ENCODE results near the gene ANAPC7. TPM values are rescaled to one million over a fixed set of nuclear protein-coding genes. Genes with fewer than 3 reads are reported as not detected.

The ANAPC7 gene
- total and polyA plus RNA-seq, 7 experiments from 2014 or later, result 26.6 to 71.7 (median 43.2) TPM

DNA sequence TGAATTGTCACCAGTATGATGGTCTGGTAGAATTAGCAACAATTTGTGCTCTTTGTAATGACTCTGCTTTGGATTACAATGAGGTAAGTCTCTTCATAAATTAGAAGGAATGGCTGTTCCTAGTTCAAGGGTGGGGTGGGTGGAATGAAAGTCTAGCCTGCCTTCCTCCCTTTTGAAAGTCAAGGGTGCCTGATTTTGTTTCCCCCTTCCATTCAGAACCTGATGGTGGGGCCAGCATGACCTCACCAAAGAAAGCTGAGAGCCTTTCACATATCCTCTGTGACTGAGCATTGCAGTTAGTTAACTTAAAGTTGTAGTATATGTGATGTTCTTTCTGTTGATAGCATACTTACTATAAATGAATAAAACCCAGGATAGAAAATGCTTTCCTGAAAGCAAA, 70.3 kb downstream of the ANAPC7 start:
- CTCF ChIA-PET, result no interaction called here

DNA sequence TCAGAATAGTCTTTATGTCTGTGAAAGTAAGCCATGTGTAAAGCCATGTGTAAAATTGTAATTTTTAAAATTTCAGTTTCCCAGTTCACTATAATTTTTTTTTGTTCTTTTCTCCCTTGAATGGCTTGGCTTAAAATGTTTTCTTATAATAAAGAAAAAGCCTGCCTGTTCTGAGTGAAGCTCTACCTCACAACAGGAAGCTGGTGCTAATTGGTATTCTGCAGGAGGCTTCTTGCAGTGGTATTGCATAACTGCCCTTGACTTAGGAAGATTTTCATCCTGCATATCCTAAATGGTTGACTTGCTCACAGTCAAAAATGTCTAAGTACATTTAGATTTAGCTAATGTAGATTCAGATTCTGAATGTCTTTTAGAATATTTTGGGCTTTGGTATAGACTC, 73.0 kb downstream of the ANAPC7 start:
- H3K27me3 ChIP-seq (ENCODE audit: control insufficient read depth in 2 of 2, insufficient read depth in 2 of 2, low read length in 2 of 2), result no peaks in the 10 kb centered on the region
- intact Hi-C loops (cut with micrococcal nuclease), result no loop called here
- no peak for DNase-seq
- no peaks in the 10 kb centered on the region for H3K27me3 Mint-ChIP-seq
- no peak for ATAC-seq
- H3K4me1 ChIP-seq (ENCODE audit: control insufficient read depth in 2 of 2, insufficient read depth in 2 of 2, low read length in 2 of 2), result no peaks in the 10 kb centered on the region
- ChIA-PET POLR2A (no interaction called here), CTCF (interaction anchor here (0.6 kb wide), 1 partner anchor 103 kb away, joined by 4 read pairs; no protein-coding TSS in a partner anchor)
- no peaks in the 10 kb centered on the region for H3K9me3 ChIP-seq (ENCODE audit: control insufficient read depth in 2 of 3, low read length in 3 of 3)
- H3K27ac Mint-ChIP-seq, result peak overlapping the region in 2 of 9 donors; percentile 57 to 69
- peaks cover 10 to 48% (median 19%) of the 10 kb centered on the region in 5 donors for H3K36me3 Mint-ChIP-seq
- no peak overlapping the region for H3K27ac ChIP-seq (ENCODE audit: low read depth, low read length)
- peaks cover 22 to 77% (median 29%) of the 10 kb centered on the region in 3 experiments for H3K36me3 ChIP-seq (ENCODE audit: control insufficient read depth in 2 of 3, insufficient read depth in 3 of 3, low read length in 3 of 3)
- H3K4me3 Mint-ChIP-seq, result no peak overlapping the region
- H3K4me1 Mint-ChIP-seq, result peaks cover 5 to 18% (median 10%) of the 10 kb centered on the region in 7 donors
- H3K4me3 ChIP-seq (ENCODE audit: low read length), result no peak overlapping the region
- no peaks in the 10 kb centered on the region for H3K9me3 Mint-ChIP-seq

More for the DNA sequence above, 70.3 kb downstream of the ANAPC7 start:
- Mint-ChIP-seq H3K4me1 (peaks cover 3 to 18% (median 9%) of the 10 kb centered on the region in 7 donors), H3K4me3 (no peak overlapping the region), H3K27ac (peak overlapping the region in 1 of 9 donors; percentile 50), H3K9me3 (no peaks in the 10 kb centered on the region), H3K36me3 (peaks cover 8 to 47% (median 11%) of the 10 kb centered on the region in 5 donors), H3K27me3 (no peaks in the 10 kb centered on the region)
- Histone ChIP-seq H3K9me3 (ENCODE audit: control insufficient read depth in 2 of 3, low read length in 3 of 3) (no peaks in the 10 kb centered on the region), H3K27ac (ENCODE audit: low read depth, low read length) (no peak overlapping the region), H3K4me3 (ENCODE audit: low read length) (no peak overlapping the region), H3K4me1 (ENCODE audit: control insufficient read depth in 2 of 2, insufficient read depth in 2 of 2, low read length in 2 of 2) (no peaks in the 10 kb centered on the region), H3K36me3 (ENCODE audit: control insufficient read depth in 2 of 3, insufficient read depth in 3 of 3, low read length in 3 of 3) (peaks cover 24 to 80% (median 40%) of the 10 kb centered on the region in 3 experiments), H3K27me3 (ENCODE audit: control insufficient read depth in 2 of 2, insufficient read depth in 2 of 2, low read length in 2 of 2) (no peaks in the 10 kb centered on the region)
- no peak for DNase-seq
- POLR2A ChIA-PET, result no interaction called here
- ATAC-seq, result no peak
- intact Hi-C loops (cut with micrococcal nuclease), result no loop called here

DNA sequence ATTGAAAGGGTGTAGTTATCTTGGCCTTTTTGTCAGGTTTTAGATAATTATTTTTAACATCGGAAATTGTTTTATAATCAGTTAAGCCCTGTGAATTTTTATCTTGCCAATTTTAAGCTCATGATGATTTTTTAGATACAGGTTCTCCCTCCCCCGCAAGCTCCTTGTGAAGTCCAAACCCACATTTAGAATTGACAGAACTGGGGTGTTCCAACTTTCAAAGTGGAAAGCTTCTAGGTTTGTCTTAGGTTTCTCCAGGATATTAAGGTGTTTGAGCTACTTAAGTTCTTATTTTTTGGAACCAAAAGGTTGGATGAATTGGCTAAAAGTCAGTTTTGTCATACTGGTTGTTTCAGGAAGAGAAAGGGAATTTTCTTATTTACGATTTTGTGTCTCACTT, 73.4 kb downstream of the ANAPC7 start:
- no peaks in the 10 kb centered on the region for H3K4me1 ChIP-seq (ENCODE audit: control insufficient read depth in 2 of 2, insufficient read depth in 2 of 2, low read length in 2 of 2)
- no peaks in the 10 kb centered on the region for H3K27me3 ChIP-seq (ENCODE audit: control insufficient read depth in 2 of 2, insufficient read depth in 2 of 2, low read length in 2 of 2)
- Mint-ChIP-seq H3K9me3 (no peaks in the 10 kb centered on the region), H3K4me1 (peaks cover 5 to 16% (median 10%) of the 10 kb centered on the region in 7 donors), H3K27me3 (no peaks in the 10 kb centered on the region), H3K27ac (peak overlapping the region in 4 of 9 donors; percentile 9 to 69 (median 52)), H3K4me3 (no peak overlapping the region), H3K36me3 (peaks cover 10 to 44% (median 19%) of the 10 kb centered on the region in 5 donors)
- POLR2A ChIA-PET, result no interaction called here
- no peaks in the 10 kb centered on the region for H3K9me3 ChIP-seq (ENCODE audit: control insufficient read depth in 2 of 3, low read length in 3 of 3)
- CTCF ChIA-PET, result no interaction called here
- no peak overlapping the region for H3K4me3 ChIP-seq (ENCODE audit: low read length)
- intact Hi-C loops (cut with micrococcal nuclease), result no loop called here
- peaks cover 19 to 77% (median 24%) of the 10 kb centered on the region in 3 experiments for H3K36me3 ChIP-seq (ENCODE audit: control insufficient read depth in 2 of 3, insufficient read depth in 3 of 3, low read length in 3 of 3)
- H3K27ac ChIP-seq (ENCODE audit: low read depth, low read length), result no peak overlapping the region
- ATAC-seq (no peak), DNase-seq (no peak)

DNA sequence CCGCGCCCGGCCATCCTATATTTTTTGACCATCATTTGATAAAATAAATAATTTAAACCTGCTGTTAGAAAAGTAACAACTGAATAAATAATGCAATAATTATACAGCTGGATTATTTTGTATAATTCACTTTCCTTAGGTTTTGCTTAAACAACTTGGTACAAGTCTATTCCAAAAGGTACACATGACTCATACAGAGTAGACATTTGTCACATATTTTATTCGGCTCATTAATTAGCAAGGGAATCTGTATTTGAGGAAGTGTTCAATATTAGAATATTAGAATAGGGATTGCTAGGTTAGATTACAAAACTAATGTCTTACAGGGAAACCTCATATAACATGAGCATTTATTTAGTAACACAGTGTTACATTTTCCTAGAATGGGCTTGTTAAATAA, 73.8 kb downstream of the ANAPC7 start:
- H3K27me3 Mint-ChIP-seq, result no peaks in the 10 kb centered on the region
- CTCF ChIA-PET, result interaction anchor here (0.6 kb wide), 1 partner anchor 20 kb away, joined by 3 read pairs; no protein-coding TSS in a partner anchor
- POLR2A ChIA-PET, result no interaction called here
- Histone ChIP-seq H3K4me1 (ENCODE audit: control insufficient read depth in 2 of 2, insufficient read depth in 2 of 2, low read length in 2 of 2) (no peaks in the 10 kb centered on the region), H3K27me3 (ENCODE audit: control insufficient read depth in 2 of 2, insufficient read depth in 2 of 2, low read length in 2 of 2) (no peaks in the 10 kb centered on the region), H3K27ac (ENCODE audit: low read depth, low read length) (no peak overlapping the region), H3K4me3 (ENCODE audit: low read length) (no peak overlapping the region), H3K36me3 (ENCODE audit: control insufficient read depth in 2 of 3, insufficient read depth in 3 of 3, low read length in 3 of 3) (peaks cover 16 to 74% (median 24%) of the 10 kb centered on the region in 3 experiments), H3K9me3 (ENCODE audit: control insufficient read depth in 2 of 3, low read length in 3 of 3) (no peaks in the 10 kb centered on the region)
- peaks cover 10 to 44% (median 19%) of the 10 kb centered on the region in 5 donors for H3K36me3 Mint-ChIP-seq
- intact Hi-C loops (cut with micrococcal nuclease), result no loop called here
- H3K4me3 Mint-ChIP-seq, result no peak overlapping the region
- H3K4me1 Mint-ChIP-seq, result peaks cover 5 to 16% (median 10%) of the 10 kb centered on the region in 7 donors
- DNase-seq, result no peak
- H3K9me3 Mint-ChIP-seq, result no peaks in the 10 kb centered on the region
- ATAC-seq, result no peak
- peak overlapping the region in 1 of 9 donors; percentile 69 for H3K27ac Mint-ChIP-seq

Other genes starting within 250 kb of the ANAPC7 start
- gene ATP2A2, start 122.5 kb downstream of the ANAPC7 start, total RNA-seq, result 100 to 1,000 TPM in 2 of 5 experiments, 10 to 100 TPM in 3; 81.4 to 160 (median 83.9) TPM
- 1 to 10 TPM; 2.1 to 2.5 TPM for gene ATP2A2, start 122.5 kb downstream of the ANAPC7 start, polyA plus RNA-seq
- gene ARPC3, start 46.6 kb upstream of the ANAPC7 start, total RNA-seq, result 100 to 1,000 TPM; 166 to 381 (median 187) TPM
- gene ARPC3, start 46.6 kb upstream of the ANAPC7 start, polyA plus RNA-seq, result 100 to 1,000 TPM; 559 to 643 TPM
- 10 to 100 TPM in 3 of 5 experiments, 1 to 10 TPM in 2; 5.1 to 19.7 (median 14.6) TPM for gene GPN3, start 64.5 kb upstream of the ANAPC7 start, total RNA-seq
- 10 to 100 TPM; 31.2 to 40.4 TPM for gene GPN3, start 64.5 kb upstream of the ANAPC7 start, polyA plus RNA-seq
- gene FAM216A, start 65.1 kb upstream of the ANAPC7 start, total RNA-seq, result 10 to 100 TPM in 4 of 5 experiments, 1 to 10 TPM in 1; 5.3 to 24.1 (median 23.0) TPM
- 10 to 100 TPM; 10.8 to 14.2 TPM for gene FAM216A, start 65.1 kb upstream of the ANAPC7 start, polyA plus RNA-seq
- 100 to 1,000 TPM in 3 of 5 experiments, 10 to 100 TPM in 2; 78.5 to 131 (median 115) TPM for gene VPS29, start 98.4 kb upstream of the ANAPC7 start, total RNA-seq
- gene VPS29, start 98.4 kb upstream of the ANAPC7 start, polyA plus RNA-seq, result 100 to 1,000 TPM; 134 to 158 TPM
- 1 to 10 TPM in 4 of 5 experiments, under 1 TPM in 1; 0.60 to 2.9 (median 1.1) TPM for gene RAD9B, start 98.6 kb upstream of the ANAPC7 start, total RNA-seq
- under 1 TPM; 0.53 to 0.98 TPM for gene RAD9B, start 98.6 kb upstream of the ANAPC7 start, polyA plus RNA-seq
- 10 to 100 TPM; 36.7 to 43.8 (median 38.8) TPM for gene PPTC7, start 179.6 kb upstream of the ANAPC7 start, total RNA-seq
- gene PPTC7, start 179.6 kb upstream of the ANAPC7 start, polyA plus RNA-seq, result 10 to 100 TPM in 1 of 2 donors, 1 to 10 TPM in 1; 9.7 to 10.7 TPM
- gene TCTN1, start 210.4 kb upstream of the ANAPC7 start, total RNA-seq, result 10 to 100 TPM in 3 of 5 experiments, 1 to 10 TPM in 2; 5.2 to 13.0 (median 10.2) TPM
- 1 to 10 TPM; 4.2 to 8.8 TPM for gene TCTN1, start 210.4 kb upstream of the ANAPC7 start, polyA plus RNA-seq

All from naive thymus-derived CD4-positive, alpha-beta T cell (primary cell).